ENCODE data around the gene TCP11L2. TPM values are rescaled to one million over a fixed set of nuclear protein-coding genes. Genes with fewer than 3 reads are reported as not detected.
"Not testable (repeated sequence)": the region's sequence is repeated elsewhere in the genome, so short reads cannot be mapped to it uniquely, and the experiment has no call there.

The TCP11L2 gene
- total RNA-seq, 1 experiment from 2014 or later = 8.0 TPM

- DNase-seq (ENCODE audit: low spot score) = no peak
Observed at GRCh38 chr12:106307181-106307580, 4.6 kb downstream of the TCP11L2 start.

- DNase-seq (ENCODE audit: low spot score) = no peak
Observed at GRCh38 chr12:106308121-106308520, 5.6 kb downstream of the TCP11L2 start.

DNA sequence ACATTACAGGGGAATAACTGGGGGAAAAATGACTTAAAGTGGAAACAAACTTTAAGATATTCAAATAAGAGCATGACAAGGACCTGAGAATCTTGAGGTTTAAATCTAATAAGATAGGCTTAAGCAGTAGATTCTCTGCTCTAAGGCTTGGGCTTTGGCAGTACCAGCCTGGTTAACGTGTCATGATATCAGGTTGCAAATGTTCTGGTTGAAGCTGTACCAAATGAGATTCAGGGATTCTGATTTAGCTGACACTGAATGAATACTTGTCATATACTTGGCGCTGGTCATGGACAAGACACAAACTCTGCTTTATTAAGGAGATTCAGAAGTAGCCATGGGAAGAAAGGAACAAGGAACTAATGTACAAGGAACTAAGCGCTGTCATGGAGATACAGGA lies 6.1 kb downstream of the TCP11L2 start:
- DNase-seq (ENCODE audit: low spot score) = no peak

GRCh38 chr12:106309671-106310505 lies 7.4 kb downstream of the TCP11L2 start:
- no peak for DNase-seq (ENCODE audit: low spot score)

GRCh38 chr12:106310687-106311086 lies 8.2 kb downstream of the TCP11L2 start:
- no peak for DNase-seq (ENCODE audit: low spot score)

- no peak for DNase-seq (ENCODE audit: low spot score)
Observed at GRCh38 chr12:106311139-106311538, 8.6 kb downstream of the TCP11L2 start.

GRCh38 chr12:106313413-106313812 lies 10.9 kb downstream of the TCP11L2 start:
- DNase-seq (ENCODE audit: low spot score) = not testable (repeated sequence)

DNA sequence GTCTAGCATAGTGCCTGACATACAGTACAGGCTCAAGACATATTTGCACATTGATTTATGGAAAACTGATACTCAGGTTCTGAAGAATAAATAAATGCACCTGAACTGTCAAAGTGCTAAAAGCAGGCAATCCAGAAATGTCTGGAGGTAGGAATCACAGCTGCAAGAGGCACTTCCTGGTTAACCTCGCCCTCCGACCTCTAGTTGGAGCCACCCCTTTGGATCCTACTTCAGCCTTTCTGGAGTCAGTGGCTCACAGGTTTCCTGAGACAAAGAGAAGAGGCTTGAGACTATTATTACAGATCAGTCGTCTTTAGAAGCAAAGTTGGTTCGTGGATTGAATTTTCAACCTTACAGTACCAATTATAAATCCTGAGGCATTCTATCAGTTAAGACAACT lies 13.0 kb downstream of the TCP11L2 start:
- DNase-seq (ENCODE audit: low spot score) = peak; percentile 28

DNA sequence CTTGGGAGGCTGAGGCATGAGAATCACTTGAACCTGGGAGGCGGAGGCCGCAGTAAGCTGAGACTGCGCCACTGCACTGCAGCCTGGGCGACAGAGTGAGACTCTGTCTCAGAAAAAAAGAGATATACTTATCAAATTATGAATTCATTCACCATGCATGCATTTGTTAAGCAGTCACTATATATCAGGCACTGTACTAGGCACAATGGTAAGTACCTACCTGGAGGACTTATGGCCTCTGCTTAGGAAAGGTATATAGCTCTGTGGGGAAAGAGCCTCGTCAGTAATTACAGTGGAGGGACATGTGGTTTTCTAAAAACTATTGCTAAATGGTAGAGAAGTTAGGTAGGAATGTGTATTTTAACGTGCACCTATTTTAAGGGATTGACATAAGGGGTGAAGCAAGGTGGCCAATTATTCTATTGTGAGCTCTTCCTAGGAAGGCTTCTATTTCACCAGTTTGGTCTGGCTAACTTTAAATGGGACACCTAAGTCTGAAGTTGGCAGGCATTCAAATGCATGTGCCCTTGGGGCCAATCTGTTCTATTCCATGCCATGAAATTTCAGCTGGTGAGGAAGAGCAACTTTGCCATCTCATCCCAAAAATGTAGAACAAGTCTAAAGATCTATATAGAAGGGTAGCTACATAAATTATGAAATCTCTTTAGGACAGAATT lies 15.0 kb downstream of the TCP11L2 start:
- no peak for DNase-seq (ENCODE audit: low spot score)

- DNase-seq (ENCODE audit: low spot score) = no peak
Observed at GRCh38 chr12:106321139-106321850, 18.8 kb downstream of the TCP11L2 start.

- no peak for DNase-seq (ENCODE audit: low spot score)
Observed at GRCh38 chr12:106323537-106323936, 21.0 kb downstream of the TCP11L2 start.

- no peak for DNase-seq (ENCODE audit: low spot score)
Observed at GRCh38 chr12:106327309-106327869, 24.9 kb downstream of the TCP11L2 start.

- no peak for DNase-seq (ENCODE audit: low spot score)
Observed at GRCh38 chr12:106328735-106329134, 26.2 kb downstream of the TCP11L2 start.

GRCh38 chr12:106329231-106329982 lies 26.9 kb downstream of the TCP11L2 start:
- DNase-seq (ENCODE audit: low spot score) = no peak

- no peak for DNase-seq (ENCODE audit: low spot score)
Observed at GRCh38 chr12:106331599-106331998, 29.1 kb downstream of the TCP11L2 start.

DNA sequence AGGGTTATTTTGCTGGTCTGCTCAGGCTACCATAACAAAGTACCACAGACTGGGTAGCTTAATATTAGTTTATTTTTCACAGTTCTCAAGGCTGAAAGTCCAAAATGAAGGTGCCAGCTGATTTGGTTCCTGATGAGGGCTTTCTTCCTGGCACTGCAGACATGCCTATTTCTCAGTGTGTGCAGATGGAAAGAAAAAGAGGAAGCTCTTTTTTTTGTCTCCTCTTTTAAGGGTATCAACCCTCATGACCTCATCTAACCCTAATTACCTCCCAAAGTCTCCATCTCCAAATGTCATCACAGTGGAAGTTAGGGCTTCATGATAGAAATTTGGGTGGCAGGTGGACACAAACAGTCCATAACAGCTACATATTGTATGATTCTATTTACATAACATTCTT lies 30.0 kb downstream of the TCP11L2 start:
- DNase-seq (ENCODE audit: low spot score) = no peak

DNA sequence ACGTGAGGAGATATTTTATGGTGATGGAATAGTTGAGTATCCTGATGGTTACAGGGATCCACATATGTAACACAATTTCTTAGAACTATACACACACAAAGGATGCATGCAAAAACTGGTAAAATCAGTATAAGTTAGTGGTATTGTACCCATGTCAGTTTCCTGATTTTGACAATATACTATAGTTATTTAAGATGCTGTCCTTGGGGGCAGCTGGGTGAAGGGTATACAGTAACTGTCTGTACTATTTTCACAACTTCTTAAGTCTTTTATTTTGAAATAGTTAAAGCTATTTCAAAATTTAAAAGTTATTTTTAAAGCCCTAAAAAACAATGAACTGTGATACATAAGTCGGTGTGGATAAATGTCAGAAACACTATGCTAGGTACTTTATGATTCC lies 30.5 kb downstream of the TCP11L2 start:
- no peak for DNase-seq (ENCODE audit: low spot score)

DNA sequence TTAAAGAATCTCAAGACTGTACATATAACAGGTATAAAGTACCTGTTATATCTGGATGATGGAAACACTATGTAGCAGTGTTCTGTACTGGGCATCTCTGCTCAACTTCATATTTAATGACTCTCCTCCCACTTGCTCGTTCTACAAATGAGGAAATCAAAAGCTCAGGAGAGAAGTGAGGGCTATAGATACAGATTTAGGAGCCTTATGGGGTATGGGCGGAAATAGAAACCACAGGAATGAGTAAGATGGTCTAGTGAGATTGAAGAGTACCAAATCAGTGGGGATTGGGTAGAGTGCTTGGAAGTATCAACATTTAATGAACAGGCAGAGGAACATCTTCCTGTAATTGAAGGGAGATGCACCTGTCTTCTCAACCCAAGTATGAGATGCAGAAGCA lies 31.2 kb downstream of the TCP11L2 start:
- DNase-seq (ENCODE audit: low spot score) = no peak

DNA sequence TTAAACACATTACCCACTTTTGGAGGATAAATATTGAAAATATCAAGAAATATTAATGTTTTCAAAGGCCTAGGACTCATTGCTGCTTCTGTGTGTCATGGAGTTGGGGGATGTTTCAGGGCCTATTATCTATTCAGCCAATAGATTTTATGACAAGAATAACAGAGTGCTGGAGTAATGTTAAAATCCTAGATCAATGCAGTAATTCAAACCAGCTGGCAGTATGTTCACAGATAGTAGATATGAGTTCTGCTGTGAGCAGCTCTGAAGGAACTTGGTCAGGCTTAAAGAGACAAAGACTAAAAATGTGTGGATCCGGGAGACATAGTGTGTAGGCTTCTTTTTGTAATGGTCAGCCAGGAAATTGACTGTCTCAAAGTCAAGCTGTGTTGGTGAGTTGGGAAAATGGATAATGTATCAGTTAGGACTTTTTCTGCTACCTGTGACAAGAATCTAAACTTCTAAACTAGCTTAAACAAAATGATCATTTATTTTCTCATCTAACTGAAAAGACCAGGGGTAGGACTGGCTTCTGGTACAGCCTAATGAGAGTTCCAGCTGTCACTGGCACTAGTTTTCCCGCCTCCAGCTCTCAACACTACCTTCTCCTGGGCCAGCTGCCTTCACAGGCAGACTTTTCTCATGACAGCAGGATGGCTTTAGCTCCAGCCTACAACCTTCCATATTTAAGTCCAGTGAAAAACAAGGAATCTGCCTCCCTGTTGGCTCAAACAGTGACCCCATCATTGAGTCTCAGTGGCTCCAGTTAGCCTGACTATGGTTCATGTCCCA lies 38.7 kb downstream of the TCP11L2 start:
- no peak for DNase-seq (ENCODE audit: low spot score)

DNA sequence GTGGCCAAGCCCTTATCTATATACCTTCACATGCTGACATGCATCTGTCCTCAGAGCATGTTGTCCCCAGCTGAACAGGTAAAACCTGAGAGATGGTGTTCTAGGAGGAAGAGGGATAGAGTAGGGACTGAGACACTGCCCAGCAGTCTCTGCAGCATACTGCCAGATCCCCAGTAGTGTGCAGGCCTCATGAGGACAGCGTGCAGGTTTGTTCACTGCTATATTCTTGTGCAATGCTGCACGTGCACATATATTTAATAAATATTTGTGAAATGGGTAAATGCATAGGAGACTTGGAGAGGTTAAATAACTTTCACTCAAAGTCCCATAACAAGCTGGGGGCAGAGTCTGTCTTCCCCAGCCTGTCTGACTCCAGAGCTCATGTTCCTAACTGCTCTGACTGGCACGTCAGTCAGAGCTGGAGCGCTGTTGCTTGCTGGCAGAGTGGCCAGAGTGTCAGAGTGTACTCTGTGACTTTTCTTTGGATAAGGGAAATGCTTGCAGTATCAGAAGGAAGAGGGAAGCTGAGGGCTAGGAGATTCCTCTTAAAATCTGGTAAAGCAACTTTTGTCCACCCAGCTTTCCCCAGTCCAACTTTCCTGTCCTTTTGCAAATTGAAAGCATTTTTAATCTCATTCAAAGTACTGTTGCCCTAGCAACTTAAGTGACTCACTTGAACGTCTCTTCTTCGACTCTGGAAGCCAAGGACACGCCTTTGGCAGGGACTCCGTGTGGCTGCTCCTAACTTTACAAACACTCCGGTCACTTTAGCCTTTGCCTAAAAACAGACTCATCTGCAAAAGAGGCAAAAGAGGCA lies 40.1 kb downstream of the TCP11L2 start:
- DNase-seq (ENCODE audit: low spot score) = peak; percentile 31
